Measurements from ENCODE around the gene PAAF1.

PAAF1 gene

GRCh38 chr11:73974604-73975478 lies 98.0 kb downstream of the PAAF1 start:
- DNase-seq = no peak

GRCh38 chr11:73975479-73975757 lies 98.6 kb downstream of the PAAF1 start:
- DNase-seq = no peak

GRCh38 chr11:73976451-73977151 lies 99.8 kb downstream of the PAAF1 start:
- no peak for DNase-seq

- DNase-seq = no peak
These were observed 101.2 kb downstream of the PAAF1 start for GRCh38 chr11:73977856-73978519.

- DNase-seq = no peak
These were observed 101.8 kb downstream of the PAAF1 start for GRCh38 chr11:73978576-73979086.

GRCh38 chr11:73980001-73980961 lies 103.5 kb downstream of the PAAF1 start:
- peak; percentile 51 for DNase-seq

Data from NCI-H1092 treated with DMSO at 0.1 percent for 48 hours (cell line).